ENCODE results near the gene DLG2.

GRCh38 chr11:83549984-83550667 is 2077.0 kb downstream of the DLG2 start:
- TF ChIP-seq CTCF (IDR thresholded peaks at IDR 0.05; ENCODE audit: low read depth, low read length, poor library complexity, severe bottlenecking) (no peak), EZH2phosphoT487 (IDR thresholded peaks at IDR 0.05; ENCODE audit: borderline replicate concordance, low read length) (no peak)

Measured in DOHH2 (cell line).